ENCODE measurements around the gene SURF2. TPM values are rescaled to one million over a fixed set of nuclear protein-coding genes. Genes with fewer than 3 reads are reported as not detected.

SURF2 gene
- total RNA-seq, 2 donors from 2014 or later: 15.2 to 21.6 TPM

DNA sequence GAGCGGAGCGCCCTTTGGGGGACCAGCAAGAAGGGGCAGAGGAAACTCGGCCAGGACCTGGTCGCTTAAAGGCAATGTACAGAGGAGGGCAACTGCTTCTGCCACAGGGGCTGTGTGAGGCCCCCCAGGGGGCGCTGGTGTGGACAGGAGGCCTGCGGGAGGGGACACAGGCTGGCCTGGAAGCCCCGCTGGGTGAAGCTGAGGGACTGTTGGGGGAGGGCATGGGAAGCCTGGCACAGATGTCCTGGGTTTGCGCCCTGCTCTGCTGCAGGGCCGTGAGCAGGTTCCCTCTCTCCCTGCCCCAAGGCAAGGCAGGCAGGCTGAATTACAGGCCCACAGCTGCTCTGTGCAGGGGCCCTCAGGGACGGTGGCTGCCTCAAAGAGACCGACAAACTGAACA is 13.8 kb upstream of the SURF2 start:
- Mint-ChIP-seq H3K36me3 (peaks cover 6% of the 10 kb centered on the region), H3K27me3 (no peaks in the 10 kb centered on the region), H3K27ac (peak overlapping the region in 1 of 2 donors; percentile 74), H3K4me1 (ENCODE audit: low read depth in 2 of 2) (peaks cover 48 to 49% of the 10 kb centered on the region in 2 donors), H3K9me3 (no peaks in the 10 kb centered on the region), H3K4me3 (no peak overlapping the region)
- ATAC-seq (no peak), DNase-seq (ENCODE audit: low spot score) (no peak)

DNA sequence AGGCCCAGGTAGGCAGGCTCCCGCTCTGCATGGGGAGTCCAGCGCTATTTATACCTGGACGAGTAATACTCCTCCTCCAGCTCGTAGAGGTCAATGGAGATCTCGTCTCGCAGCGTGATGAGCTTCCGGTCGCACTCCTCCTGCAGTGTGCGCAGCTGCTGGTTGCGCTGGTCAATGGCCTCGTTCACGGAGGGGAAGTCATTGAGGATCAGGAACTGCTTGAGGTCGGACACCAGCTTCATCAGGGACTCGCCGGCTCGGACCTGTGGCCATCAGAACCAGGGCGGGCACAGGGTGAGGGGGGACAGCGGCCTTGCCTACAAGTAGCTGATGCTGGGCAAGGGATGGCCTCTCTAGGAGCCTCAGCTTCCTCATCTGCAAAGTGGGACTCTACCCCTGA is 12.3 kb upstream of the SURF2 start:
- Mint-ChIP-seq H3K4me1 (ENCODE audit: low read depth in 2 of 2) (peaks cover 51 to 52% of the 10 kb centered on the region in 2 donors), H3K27me3 (no peaks in the 10 kb centered on the region), H3K27ac (no peak overlapping the region), H3K9me3 (no peaks in the 10 kb centered on the region), H3K4me3 (no peak overlapping the region), H3K36me3 (peaks cover 14% of the 10 kb centered on the region)
- ATAC-seq: no peak
- DNase-seq (ENCODE audit: low spot score): no peak

DNA sequence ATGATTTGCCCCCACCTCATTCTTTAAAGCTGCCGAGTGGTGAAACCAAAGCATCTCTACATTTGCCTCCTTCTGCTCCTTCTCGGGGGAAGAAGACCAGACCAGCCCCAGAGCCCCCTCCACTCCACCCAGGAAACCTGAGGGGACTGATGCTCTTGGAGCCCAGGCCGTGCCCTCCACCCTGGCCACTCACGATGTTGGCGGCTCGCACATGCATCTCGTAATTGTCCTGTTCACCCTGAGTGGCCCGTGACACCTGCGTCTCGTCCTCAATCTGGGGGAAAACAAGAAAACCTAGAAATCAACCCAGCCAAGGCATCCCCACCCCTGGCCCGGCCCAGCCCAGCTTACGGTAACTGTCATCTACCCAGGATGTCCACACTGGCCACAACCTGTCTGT is 11.4 kb upstream of the SURF2 start:
- Mint-ChIP-seq H3K4me1 (ENCODE audit: low read depth in 2 of 2) (peaks cover 51 to 53% of the 10 kb centered on the region in 2 donors), H3K27me3 (no peaks in the 10 kb centered on the region), H3K9me3 (no peaks in the 10 kb centered on the region), H3K27ac (no peak overlapping the region), H3K36me3 (peaks cover 22% of the 10 kb centered on the region), H3K4me3 (no peak overlapping the region)
- ATAC-seq: no peak
- no peak for DNase-seq (ENCODE audit: low spot score)

DNA sequence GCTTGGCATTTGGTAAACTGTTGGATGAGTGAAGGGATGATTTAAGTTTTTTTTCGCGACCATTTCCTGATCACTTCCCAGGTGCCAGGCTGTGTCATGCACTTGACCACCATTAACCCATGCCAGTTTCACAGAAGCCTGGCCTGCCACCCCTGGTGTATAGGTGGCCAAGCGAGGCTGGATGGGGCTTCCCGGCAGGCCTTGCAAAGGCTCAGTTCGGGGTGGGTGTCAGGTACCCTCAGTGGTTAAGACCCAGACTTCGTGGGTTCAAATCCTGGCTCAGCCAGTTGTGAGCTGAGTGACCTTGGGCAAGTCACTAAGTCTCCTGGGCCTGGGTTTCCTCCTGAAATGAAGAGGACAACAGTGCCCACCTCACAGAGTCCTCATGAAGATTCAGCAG is 10.8 kb upstream of the SURF2 start:
- DNase-seq (ENCODE audit: low spot score) (no peak), ATAC-seq (no peak)
- peaks cover 28% of the 10 kb centered on the region for H3K36me3 Mint-ChIP-seq
- peak overlapping the region; percentile 91 for H3K4me3 Mint-ChIP-seq
- no peaks in the 10 kb centered on the region for H3K9me3 Mint-ChIP-seq
- H3K4me1 Mint-ChIP-seq (ENCODE audit: low read depth in 2 of 2): peaks cover 48 to 50% of the 10 kb centered on the region in 2 donors
- no peak overlapping the region for H3K27ac Mint-ChIP-seq
- H3K27me3 Mint-ChIP-seq: no peaks in the 10 kb centered on the region

DNA sequence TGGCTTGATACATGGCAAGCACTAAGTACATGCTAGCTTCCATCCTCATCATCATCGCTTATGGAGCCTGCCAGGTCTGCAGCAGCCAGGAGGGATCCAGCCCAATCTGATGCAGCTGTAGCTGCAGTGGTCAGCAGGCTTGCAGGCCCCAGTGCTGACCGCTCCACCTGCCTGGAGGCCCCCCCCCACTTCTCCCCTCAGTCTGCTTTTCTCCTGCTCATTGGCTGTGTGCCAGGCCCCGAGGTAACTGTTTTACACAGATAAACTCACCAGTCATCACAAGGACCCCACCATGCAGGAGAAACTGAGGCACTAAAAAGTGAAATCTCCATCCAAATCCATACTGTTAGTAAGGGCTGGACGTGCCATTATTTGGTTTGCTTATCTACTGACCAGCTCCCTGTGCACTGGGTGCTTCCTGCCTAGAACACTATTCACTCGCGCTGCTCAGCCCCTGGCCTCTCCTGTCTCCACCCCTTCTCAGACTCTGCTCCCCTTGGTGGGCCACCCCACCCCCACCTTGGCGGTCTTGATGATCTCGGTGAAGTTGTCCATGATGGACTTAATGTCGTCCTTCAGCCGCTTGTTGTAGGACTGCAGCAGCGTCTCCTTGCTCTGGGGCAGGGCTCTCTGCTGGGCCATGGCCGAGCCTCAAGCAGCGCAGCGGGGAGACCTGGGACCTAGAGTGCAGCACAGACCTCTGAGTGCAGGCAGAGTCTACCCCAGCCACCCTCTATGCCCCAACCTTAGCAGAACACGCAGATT is 10.1 kb upstream of the SURF2 start:
- peak overlapping the region; percentile 56 to 90 for H3K27ac Mint-ChIP-seq
- H3K4me1 Mint-ChIP-seq (ENCODE audit: low read depth in 2 of 2): peaks cover 43 to 44% of the 10 kb centered on the region in 2 donors
- ATAC-seq (no peak), DNase-seq (ENCODE audit: low spot score) (no peak)
- H3K9me3 Mint-ChIP-seq: no peaks in the 10 kb centered on the region
- no peaks in the 10 kb centered on the region for H3K27me3 Mint-ChIP-seq
- H3K4me3 Mint-ChIP-seq: peak overlapping the region; percentile 91
- peaks cover 30% of the 10 kb centered on the region for H3K36me3 Mint-ChIP-seq

DNA sequence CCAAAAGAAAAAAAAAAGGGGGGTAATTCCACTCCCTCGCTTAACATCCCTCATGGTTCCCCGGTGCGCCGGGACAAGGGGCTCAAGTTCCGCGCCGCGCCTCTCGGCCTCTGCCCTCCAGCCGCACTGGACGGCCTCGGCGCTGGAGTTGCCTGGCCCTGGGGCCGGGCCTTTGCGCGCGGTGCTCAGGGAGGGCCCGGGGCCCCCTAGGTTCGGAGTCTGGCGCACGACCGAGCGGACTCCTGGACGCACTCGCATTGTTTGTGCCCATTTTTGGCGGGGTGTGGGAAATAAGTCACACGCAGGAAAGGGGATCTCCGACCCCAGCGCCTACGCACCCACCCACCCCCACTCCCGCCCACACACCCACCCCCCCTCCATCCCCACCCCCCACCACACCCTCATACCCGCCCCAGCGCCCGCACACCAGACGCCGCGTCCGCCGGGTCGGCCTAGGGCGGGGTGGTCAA is 8.8 kb upstream of the SURF2 start:
- H3K27me3 Mint-ChIP-seq: no peaks in the 10 kb centered on the region
- DNase-seq (ENCODE audit: low spot score): no peak
- peak overlapping the region; percentile 90 to 98 for H3K27ac Mint-ChIP-seq
- H3K9me3 Mint-ChIP-seq: no peaks in the 10 kb centered on the region
- H3K4me3 Mint-ChIP-seq: peak overlapping the region; percentile 91
- peak; percentile 64 to 66 for ATAC-seq
- H3K4me1 Mint-ChIP-seq (ENCODE audit: low read depth in 2 of 2): peaks cover 35 to 37% of the 10 kb centered on the region in 2 donors
- H3K36me3 Mint-ChIP-seq: peaks cover 34% of the 10 kb centered on the region

DNA sequence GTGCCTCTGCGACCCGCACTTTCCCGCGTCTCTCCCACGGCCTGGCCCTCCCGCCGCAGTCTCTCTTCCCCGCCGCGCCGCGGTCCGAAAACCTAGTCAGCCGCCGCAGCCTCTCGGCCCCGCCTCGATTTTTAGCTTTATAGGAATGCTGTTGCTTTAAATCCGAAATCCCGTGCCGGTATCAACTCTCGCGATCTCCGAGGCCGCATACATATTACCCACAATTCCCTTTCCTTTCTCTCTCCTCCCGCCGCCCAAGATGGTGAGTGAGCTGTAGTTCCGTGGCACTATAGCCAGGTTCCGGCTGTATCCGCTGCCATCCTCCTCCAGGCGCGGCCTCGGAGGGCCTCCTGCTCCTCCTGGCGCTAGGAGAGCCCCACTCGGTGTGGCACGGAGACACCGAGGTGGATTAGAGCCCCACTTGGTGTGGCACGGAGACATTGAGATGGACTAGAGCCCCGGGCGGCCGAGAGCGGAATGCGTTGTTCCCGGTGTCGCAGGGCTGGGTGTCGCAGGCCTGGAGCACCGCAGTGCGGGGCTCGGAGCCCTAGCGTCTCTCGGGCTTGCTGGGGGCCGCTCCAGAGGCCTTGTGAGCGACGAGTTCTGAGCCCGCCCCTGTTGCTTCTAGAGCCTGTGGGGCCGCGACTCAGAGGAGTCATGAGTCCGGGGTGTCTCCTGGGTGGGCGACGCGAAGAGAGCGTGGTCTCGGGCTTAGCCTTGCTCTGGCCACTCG is 8.2 kb upstream of the SURF2 start, which contains the start of the genes MED22 and RPL7A:
Gene MED22 (minus strand): TSS at position 147 of the 733 bp plus-strand sequence. CDS start 1,469 bp downstream, outside the sequence.
Gene RPL7A (plus strand): TSS at position 234 of the 733 bp plus-strand sequence. CDS start 26 bp downstream, at position 260.
- H3K4me3 Mint-ChIP-seq: peak within 1 kb of the TSS; percentile 91
- H3K9me3 Mint-ChIP-seq: no peaks in the 10 kb centered on the region
- peaks cover 34% of the 10 kb centered on the region for H3K36me3 Mint-ChIP-seq
- DNase-seq (ENCODE audit: low spot score) (peak; percentile 91), ATAC-seq (peak; percentile 87 to 95)
- H3K27me3 Mint-ChIP-seq: no peaks in the 10 kb centered on the region
- H3K4me1 Mint-ChIP-seq (ENCODE audit: low read depth in 2 of 2): peaks cover 38 to 41% of the 10 kb centered on the region in 2 donors
- H3K27ac Mint-ChIP-seq: peak within 1 kb of the TSS; percentile 90 to 98

DNA sequence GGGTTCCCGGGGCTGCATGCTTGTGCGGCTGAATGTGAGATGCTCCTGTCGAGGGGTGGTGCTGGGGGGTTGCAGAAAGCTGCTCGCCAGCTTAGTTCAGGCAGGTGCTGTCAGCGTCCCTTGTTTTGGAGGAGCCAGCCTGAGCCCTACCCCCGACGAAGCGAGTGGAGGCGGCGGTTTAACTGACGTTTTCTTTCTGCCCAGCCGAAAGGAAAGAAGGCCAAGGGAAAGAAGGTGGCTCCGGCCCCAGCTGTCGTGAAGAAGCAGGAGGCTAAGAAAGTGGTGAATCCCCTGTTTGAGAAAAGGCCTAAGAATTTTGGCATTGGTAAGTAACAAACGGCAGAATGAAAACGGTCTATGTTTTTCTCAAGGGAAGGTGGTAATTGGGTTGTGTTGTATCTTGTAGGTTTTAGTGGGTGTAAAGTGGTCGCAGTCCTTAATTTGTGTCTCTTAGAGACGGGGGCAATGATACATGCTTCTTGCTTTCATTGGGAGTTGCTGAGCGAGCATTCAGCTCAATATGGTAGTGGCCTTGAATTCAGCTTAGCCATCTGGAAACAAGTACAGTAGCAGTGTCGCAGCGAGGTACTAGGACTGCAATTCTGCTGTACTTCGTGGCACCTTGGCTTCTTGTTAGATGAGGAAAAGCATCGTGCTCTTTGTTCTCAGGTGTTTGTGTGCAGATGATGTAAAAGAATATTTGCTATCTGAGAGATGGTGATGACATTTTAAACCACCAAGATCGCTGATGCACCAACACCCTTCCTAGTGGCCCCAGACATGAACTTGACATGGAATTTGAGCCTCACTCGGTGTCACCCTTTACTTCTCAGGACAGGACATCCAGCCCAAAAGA is 7.4 kb upstream of the SURF2 start:
- Mint-ChIP-seq H3K27ac (peak overlapping the region; percentile 85 to 98), H3K4me3 (peak overlapping the region; percentile 91), H3K36me3 (peaks cover 34% of the 10 kb centered on the region), H3K27me3 (no peaks in the 10 kb centered on the region), H3K4me1 (ENCODE audit: low read depth in 2 of 2) (peaks cover 40 to 43% of the 10 kb centered on the region in 2 donors), H3K9me3 (no peaks in the 10 kb centered on the region)
- no peak for ATAC-seq
- DNase-seq (ENCODE audit: low spot score): no peak

DNA sequence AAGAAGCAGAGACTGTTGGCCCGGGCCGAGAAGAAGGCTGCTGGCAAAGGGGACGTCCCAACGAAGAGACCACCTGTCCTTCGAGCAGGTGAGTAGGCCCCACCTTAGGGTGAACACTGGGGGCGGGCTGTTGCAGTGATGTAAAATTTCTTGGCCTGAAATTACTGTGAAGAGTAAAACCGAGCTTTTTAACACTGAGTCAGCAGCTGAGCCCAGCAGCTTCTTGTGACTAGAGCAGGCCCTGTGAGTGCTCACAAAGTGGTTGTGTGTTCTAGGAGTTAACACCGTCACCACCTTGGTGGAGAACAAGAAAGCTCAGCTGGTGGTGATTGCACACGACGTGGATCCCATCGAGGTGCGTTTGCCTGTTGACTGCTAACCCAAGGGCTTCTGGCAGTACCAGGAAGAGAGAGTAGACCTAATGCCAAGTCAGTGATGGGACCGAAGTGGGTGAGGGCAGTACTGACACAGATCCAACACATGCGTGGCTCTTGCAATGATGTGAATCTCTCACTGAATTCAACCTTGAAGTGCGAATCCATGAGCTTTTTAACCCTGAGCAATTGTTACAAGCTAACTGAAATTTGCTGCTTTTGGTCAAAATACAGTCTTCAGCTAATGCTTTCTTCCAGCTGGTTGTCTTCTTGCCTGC is 6.3 kb upstream of the SURF2 start:
- Mint-ChIP-seq H3K4me3 (peak overlapping the region; percentile 91), H3K9me3 (no peaks in the 10 kb centered on the region), H3K27ac (peak overlapping the region; percentile 85 to 98), H3K36me3 (peaks cover 34% of the 10 kb centered on the region), H3K4me1 (ENCODE audit: low read depth in 2 of 2) (peaks cover 40 to 43% of the 10 kb centered on the region in 2 donors), H3K27me3 (no peaks in the 10 kb centered on the region)
- DNase-seq (ENCODE audit: low spot score) (no peak), ATAC-seq (no peak)

DNA sequence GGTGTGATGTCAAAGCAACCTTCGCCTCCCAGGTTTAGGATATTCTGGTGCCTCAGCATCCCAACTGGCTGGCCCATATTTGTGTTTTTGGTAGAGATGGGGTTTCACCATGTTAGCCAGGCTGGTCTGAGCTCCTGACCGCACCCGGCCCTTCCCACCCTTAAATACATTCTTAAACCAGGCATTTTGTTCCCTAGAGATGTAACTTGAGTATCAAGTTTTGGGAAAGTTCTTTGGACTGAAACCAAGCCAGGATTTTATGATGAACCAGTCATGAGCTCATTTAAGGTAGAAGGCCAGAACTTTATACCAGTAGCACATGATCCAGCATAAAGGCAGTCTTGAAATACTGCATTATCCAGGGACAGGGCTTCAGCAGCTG is 4.8 kb upstream of the SURF2 start:
- H3K4me3 Mint-ChIP-seq: no peak overlapping the region
- H3K4me1 Mint-ChIP-seq (ENCODE audit: low read depth in 2 of 2): peaks cover 35 to 39% of the 10 kb centered on the region in 2 donors
- ATAC-seq: no peak
- no peak overlapping the region for H3K27ac Mint-ChIP-seq
- H3K9me3 Mint-ChIP-seq: no peaks in the 10 kb centered on the region
- no peak for DNase-seq (ENCODE audit: low spot score)
- peaks cover 34% of the 10 kb centered on the region for H3K36me3 Mint-ChIP-seq
- H3K27me3 Mint-ChIP-seq: no peaks in the 10 kb centered on the region

DNA sequence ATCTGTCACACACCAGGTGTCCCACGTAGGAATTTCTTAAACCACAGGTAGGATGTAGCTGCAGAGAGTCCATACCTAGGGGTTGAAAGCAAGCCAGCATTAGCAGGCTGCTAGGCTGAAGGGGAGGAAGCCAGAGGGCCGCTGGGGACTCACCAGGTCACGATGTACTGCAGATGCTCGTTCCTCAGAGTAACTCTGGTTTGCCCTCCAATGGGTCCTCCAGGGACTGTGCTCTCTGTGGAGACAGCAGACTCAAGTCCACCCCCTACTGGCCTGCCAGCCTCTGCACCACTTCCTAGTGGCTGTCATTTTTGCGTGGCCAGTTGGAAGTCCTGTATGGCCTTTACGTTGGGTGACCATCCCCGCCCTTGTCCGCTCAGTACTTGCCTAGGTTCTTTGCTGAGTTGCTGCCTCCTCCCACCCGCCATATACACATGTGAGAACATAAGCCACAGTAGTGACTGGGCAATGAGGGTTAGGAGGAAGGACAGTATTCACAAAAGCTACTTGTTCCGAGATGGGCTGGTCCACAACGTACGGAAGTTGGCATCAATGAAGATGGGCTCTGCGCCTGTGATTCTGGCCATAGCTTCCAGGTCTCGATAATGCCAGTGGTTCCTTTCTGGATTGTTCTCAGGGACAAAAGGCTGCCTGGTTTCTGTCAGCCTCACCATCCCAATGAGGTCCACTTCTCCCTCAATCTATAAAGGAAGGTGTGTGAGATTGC is 4.3 kb upstream of the SURF2 start:
- Mint-ChIP-seq H3K27ac (peak overlapping the region; percentile 35 to 68), H3K9me3 (no peaks in the 10 kb centered on the region), H3K27me3 (no peaks in the 10 kb centered on the region), H3K36me3 (peaks cover 34% of the 10 kb centered on the region), H3K4me1 (ENCODE audit: low read depth in 2 of 2) (peaks cover 30 to 34% of the 10 kb centered on the region in 2 donors), H3K4me3 (no peak overlapping the region)
- DNase-seq (ENCODE audit: low spot score) (no peak), ATAC-seq (no peak)

DNA sequence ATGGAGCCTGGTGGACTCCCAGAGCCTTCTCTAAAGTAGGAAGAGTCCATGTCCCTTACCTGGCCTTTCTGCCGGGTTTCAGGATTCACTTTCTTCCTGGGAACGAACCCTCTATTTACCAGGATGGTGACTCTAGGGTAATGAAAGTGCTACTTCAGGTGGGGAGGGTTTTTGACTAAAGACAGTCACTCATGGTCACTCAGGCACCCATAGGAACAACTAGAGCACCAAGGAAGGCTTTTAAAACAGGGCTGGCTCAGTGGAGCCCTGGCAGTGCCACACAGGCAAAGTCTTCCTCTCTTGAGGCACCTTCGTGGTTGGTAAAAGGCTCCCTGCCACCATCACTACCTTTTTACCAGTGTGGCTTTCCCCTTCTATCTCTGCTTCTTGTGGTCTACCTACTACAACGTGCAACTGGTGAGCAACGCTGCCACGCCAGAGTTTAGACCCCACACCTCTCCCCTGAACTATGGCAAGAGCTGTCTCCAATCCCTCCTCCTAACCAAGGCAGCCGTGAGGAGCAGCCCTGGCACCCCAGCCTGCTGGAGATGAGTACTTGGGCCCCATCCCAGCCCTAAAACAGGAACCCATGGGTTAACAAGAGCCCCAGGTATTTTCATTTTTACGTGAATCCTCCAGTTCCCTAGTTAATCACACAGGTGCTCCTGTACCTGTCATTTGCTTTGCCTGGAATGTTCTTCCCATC is 3.6 kb upstream of the SURF2 start:
- peaks cover 32% of the 10 kb centered on the region for H3K36me3 Mint-ChIP-seq
- H3K4me1 Mint-ChIP-seq (ENCODE audit: low read depth in 2 of 2): peaks cover 31 to 39% of the 10 kb centered on the region in 2 donors
- H3K9me3 Mint-ChIP-seq: no peaks in the 10 kb centered on the region
- ATAC-seq: no peak
- peak overlapping the region; percentile 35 to 68 for H3K27ac Mint-ChIP-seq
- H3K27me3 Mint-ChIP-seq: no peaks in the 10 kb centered on the region
- H3K4me3 Mint-ChIP-seq: peak overlapping the region; percentile 10
- DNase-seq (ENCODE audit: low spot score): no peak
